ENCODE data around the gene HPSE2.

The HPSE2 gene

GRCh38 chr10:98667081-98667480, 568.6 kb downstream of the HPSE2 start:
- DNase-seq: no peak

- no peak for DNase-seq
Measured at GRCh38 chr10:98666276-98666675, 569.4 kb downstream of the HPSE2 start.

DNA sequence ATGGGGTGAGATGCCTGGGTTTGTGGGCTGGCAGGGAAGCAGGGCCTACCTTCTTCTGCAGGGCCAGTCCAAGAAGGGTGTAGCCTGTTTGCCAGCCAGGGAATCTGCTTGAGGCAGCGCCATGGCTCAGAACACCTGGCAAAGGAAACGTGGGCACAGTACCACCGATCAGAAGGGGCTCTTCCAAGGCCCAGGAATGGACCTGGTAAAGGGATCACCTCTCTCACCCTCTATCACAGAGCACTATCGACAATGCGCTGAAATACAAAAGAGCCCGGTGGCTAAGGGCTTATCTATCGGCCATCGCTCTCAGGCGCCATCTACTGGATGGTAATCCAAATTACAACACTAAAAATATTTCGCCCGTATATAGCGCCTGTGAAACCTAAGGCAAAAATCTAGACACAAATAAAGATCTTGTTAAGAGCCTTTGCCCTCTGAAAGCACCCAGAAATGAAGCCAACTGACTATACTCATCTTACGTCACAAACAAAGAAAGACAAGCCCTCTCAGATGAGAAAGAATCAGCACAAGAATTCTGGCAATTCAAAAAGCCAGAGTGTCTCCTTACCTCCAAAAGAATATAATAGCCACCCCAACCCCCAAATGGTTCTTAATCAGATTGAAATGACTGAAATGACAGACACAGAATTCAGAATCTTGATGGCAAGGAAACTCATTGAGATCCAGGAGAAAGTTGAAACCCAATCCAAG, 571.2 kb downstream of the HPSE2 start:
- peak; percentile 11 to 25 for DNase-seq

- DNase-seq: no peak
Measured at GRCh38 chr10:98659951-98660350, 575.7 kb downstream of the HPSE2 start.

DNA sequence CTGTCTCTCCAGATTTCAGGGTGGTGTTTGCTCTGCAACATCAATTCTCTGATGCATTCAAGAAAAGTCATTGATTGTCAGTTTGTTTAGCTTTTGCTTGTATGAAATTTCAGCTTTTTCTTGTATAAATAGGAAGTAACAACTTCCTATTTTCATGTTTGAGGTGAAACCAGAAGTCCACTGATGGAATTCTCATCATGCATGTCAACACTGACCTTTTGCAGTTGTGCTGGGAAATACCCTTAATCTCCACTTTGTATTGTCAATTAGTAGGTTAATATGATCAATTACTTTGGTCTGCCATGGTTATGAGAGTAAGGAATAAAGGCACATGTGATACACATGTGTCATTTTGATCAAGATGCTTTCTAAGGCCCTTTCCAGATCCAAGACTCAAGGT, 580.2 kb downstream of the HPSE2 start:
- no peak for DNase-seq

GRCh38 chr10:98649170-98649569, 586.5 kb downstream of the HPSE2 start:
- no peak for DNase-seq

DNA sequence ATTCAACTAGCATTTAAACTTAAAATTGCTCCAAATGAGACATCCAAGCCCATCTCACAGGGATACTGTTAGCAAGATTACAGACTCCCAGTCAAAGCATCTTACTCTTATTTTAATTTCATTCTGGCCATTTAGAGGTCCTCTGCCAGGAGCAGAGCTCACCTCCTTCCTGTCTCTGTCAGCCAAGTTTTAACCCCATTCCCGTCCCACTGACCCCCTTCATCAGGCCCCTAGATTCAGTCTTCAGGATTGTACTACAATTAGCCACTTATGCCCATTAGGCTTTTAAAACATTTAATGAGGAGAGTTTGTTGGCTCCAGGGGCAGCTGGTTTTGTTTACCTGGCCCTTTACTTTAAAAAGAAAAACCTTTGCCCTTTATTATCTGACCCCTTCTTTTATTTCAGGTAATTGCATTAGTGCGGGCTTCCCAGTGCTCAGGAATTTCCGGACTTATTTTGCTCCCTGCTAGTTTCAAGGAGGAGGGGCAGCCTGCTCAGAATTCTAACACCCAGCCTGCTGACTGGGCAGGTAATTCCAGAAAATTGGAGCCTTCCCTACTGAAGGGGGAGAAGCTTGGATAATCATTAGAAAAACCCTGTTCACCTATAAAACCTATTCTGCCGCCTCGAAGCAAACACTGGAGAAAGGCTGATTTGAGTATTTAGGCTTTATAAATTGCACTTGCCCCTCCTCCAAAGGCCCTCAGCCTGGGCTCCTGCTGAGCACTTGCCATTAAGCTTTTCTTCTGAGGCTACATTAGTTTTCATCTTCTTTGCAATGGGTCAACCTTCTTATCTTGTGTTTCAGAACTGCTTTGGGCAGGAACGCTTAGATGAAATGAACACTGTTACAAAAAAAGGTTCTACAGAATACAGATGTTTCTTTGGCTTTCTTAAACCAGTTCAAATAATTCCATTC, 588.4 kb downstream of the HPSE2 start:
- DNase-seq: no peak

- DNase-seq: no peak
Measured at GRCh38 chr10:98644466-98644865, 591.2 kb downstream of the HPSE2 start.

DNA sequence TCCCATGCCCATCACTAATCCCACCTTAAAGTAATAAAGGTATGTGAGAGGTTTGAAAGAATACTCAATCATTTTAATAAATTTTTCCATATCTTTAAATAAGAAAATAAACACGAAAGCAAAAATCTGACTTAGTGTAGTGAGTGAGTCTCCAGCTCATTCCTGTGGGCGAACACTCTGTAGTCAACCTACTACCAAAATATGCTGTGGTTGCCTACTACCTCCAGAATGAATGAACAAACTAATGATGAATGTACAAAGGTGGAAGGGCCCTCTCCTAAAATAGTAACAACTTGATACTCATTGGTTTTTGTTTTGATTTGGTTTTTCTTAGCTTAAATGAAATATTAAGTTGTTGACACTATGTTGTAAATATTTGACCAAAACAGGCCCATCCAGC, 593.4 kb downstream of the HPSE2 start:
- no peak for DNase-seq

- DNase-seq: no peak
Measured at GRCh38 chr10:98638920-98639319, 596.7 kb downstream of the HPSE2 start.

GRCh38 chr10:98636921-98637329, 598.7 kb downstream of the HPSE2 start:
- DNase-seq: no peak

GRCh38 chr10:98632456-98633150, 603.0 kb downstream of the HPSE2 start:
- no peak for DNase-seq

GRCh38 chr10:98628206-98628605, 607.4 kb downstream of the HPSE2 start:
- DNase-seq: no peak

DNA sequence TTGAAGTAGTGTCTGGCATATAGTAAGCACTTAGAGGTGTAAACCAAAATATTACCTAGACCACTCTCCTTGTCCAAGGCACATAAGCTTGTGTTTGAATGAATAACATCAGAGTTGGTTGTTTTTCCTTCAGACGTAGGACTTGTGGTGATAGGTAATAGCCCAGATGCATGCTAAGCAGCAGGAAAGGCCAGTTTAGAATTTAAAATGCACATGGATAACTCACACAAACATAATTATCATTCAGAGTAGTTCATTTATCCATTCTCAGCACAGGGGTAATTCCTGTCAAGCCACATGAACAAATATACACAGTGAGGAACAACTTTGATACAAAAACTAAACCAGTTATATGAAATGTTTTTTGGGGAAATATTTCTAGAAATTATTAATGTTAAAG, 607.9 kb downstream of the HPSE2 start:
- no peak for DNase-seq

- DNase-seq: no peak
Measured at GRCh38 chr10:98624963-98625362, 610.7 kb downstream of the HPSE2 start.

DNA sequence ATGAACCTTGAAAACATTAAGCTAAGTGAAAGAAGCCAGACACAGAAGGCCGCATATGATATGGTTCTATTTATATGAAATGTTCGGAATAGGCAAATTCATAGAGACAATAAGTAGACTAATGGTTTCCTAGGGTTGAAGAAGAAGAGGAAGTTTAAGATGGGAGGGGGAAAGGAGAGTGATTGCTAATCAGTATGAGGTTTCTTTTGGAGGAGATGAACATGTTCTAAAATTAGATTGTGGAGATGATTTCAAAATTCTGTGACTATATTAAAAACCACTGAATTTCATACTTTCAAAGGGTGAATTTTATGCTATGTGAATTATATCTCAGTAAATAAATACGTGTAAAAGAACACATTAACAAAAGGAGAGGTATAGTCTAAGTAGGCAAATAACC, 612.5 kb downstream of the HPSE2 start:
- DNase-seq: no peak

- DNase-seq: no peak
Measured at GRCh38 chr10:98621630-98622029, 614.0 kb downstream of the HPSE2 start.

- DNase-seq: no peak
Measured at GRCh38 chr10:98620503-98620902, 615.1 kb downstream of the HPSE2 start.

DNA sequence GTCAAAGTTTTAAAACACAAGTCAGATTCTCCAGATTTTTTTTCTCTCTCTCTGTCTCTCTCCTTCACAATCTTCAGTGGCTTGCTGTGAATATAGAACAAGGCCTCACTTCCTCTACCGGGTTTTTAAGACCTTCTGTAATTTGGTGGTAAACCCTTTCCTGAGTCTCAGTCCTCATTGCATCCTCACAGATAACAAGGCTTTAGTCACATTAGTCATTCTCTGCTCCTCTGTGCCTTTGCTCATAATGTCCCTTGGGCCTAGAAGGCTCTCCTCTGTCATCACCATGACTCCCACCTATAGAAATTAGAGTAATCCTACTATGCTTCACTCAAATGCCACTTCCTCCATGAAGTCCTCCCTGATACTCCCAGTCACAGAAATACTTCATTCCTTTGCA, 616.2 kb downstream of the HPSE2 start:
- DNase-seq: no peak

DNA sequence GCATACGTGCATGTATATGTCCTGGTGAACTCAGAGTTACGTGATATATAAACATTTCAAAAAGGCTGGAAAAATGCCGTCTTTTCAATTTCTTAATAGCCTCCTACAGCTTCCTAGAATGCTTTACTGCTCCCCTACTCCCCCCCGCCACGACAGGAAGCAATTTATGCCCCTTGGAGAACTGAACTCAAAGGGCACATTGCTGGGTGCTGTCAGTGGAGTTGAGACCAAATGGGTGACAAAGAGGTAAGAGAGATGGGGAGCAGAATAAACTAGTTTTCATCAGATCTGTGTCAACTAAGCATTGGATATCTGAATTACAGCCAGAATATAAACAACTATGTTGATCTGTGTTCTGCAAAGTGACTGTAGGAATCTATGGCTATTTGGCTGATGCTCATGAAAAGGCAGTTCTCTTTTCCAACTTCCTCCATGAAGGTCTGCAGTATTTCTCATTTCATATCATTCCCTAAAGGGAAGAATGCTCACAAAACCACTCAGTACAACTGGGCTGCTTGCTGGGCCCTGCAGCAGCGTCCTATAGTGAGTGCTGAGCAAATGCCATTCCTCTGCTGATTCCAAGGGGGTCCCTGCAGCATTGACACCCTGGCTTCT, 617.6 kb downstream of the HPSE2 start:
- DNase-seq: no peak

DNA sequence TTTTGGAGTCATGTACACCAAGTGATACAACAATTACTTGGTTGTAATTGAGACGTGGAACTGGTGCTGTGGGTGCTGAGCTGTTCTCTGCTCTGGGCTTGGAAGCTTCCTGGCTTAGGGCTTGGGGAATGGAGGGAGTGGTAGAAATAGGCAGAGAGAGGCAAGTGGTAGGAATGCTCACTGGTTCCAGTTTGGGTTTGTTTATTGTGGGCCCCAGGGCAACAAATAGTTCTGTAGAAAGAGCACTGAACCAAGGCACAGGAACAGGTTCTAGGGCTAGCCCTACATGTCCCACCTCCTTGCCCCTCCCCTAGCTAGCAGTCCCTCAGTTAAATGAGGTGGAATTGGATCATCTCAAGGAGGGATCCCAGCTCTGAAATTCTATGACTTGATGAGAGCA, 622.2 kb downstream of the HPSE2 start:
- DNase-seq: no peak

GRCh38 chr10:98611436-98611835, 624.2 kb downstream of the HPSE2 start:
- no peak for DNase-seq

DNA sequence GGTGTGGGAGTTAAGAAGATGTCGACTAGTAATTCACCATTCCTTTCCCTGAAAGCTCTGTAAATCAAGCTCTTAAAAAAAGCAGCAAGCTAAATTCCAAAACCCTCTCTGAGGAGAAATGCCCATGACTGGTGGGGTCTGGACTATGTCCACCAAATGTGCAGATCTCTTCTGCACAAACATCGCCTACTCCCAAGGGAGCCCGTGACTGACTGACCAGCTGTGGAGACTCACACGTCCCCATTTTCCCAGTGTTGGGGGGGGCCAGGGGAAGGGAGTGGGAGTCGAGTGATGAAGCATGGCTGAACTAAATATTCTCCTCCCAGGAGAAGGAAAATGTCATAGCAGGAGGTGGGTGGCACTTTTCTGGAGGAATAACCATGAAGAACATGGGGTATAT, 624.8 kb downstream of the HPSE2 start:
- no peak for DNase-seq
